HG02981 (cell line): Measurements from ENCODE around the gene PPP1R3A.
"Not testable (repeated sequence)": the region's sequence is repeated elsewhere in the genome, so short reads cannot be mapped to it uniquely, and the experiment has no call there.

Source experiments
- ATAC-seq: cut with Tn5 transposase; IDR thresholded peaks from one replicate; pipeline ENCODE4 v1.9.1; 2021; ENCODE audit warnings: mild to moderate bottlenecking, moderate library complexity; ENCODE audit not compliant: unreplicated experiment

Gene PPP1R3A

GRCh38 chr7:113918946-113919345 is at the start of gene PPP1R3A:
TSS of gene PPP1R3A (minus strand) at chr7:113919009. CDS start at chr7:113918996, 13 bp downstream.
- ATAC-seq = no peak

GRCh38 chr7:113963356-113963755 is 44.5 kb upstream of the PPP1R3A start:
- ATAC-seq = no peak

- ATAC-seq = no peak
These were observed 41.1 kb upstream of the PPP1R3A start for GRCh38 chr7:113959910-113960309.

- no peak for ATAC-seq
These were observed 36.3 kb upstream of the PPP1R3A start for GRCh38 chr7:113955157-113955556.

DNA sequence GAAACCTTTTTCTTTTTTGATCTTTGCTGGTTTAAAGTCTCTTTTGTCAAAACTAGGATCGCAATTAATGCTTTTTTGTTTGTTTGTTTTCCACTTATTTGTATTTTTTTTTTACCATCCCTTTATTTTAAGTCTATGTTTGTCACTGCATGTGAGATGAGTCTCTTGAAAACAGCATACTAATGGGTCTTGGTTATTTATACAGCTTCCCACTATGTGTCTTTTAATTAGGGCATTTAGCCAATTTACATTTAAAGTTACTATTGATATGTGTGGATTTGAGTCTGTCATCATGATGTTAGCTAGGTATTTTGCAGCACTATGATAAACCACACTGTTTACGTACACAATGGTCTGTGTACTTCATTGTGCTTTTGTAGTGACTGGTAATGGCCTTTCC is 34.7 kb upstream of the PPP1R3A start:
- ATAC-seq = no peak

- ATAC-seq = no peak
These were observed 26.5 kb upstream of the PPP1R3A start for GRCh38 chr7:113945018-113945938.

- ATAC-seq = no peak
These were observed 18.2 kb upstream of the PPP1R3A start for GRCh38 chr7:113936982-113937381.

- ATAC-seq = no peak
These were observed 17.7 kb upstream of the PPP1R3A start for GRCh38 chr7:113936535-113936934.

GRCh38 chr7:113929389-113929788 is 10.6 kb upstream of the PPP1R3A start:
- not testable (repeated sequence) for ATAC-seq

GRCh38 chr7:113928112-113928511 is 9.3 kb upstream of the PPP1R3A start:
- ATAC-seq = no peak

DNA sequence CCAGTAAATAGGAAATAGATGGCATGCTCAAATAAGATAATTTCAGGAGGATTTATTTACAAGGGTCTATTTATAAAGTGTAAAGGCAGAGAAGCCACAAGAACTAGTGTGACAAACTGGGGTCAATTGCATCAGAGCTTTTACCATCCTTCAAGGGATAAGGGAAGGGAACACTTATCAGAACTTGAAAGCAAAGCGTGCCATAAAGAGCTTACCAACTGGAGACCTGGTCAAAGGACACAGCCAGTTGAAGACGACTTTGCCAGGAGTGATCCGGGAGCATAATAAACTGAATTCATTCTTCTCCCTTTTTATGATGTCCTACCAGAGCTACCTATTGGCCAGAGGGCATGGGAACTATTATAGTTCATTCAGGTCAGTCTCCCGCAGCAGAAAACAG is 3.2 kb upstream of the PPP1R3A start:
- ATAC-seq = no peak

DNA sequence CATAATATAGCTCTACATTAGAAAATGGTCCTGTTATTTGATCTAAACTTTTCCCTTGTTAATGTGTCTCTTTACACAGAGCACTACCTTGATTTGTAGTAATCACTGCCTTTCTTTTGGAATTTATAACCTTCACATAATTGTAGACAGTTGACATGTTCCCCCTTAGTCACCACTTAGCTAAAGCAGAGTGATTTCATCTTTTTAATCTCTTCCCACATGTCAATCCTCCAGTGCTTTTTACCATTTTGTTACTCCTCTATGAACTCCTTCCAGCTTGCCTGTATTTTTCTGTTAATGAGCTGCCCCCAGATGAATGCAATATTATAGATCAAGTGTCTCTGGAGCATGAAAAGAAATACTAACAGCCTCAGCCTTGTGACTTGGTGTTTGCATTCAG is 2.6 kb upstream of the PPP1R3A start:
- ATAC-seq = no peak

DNA sequence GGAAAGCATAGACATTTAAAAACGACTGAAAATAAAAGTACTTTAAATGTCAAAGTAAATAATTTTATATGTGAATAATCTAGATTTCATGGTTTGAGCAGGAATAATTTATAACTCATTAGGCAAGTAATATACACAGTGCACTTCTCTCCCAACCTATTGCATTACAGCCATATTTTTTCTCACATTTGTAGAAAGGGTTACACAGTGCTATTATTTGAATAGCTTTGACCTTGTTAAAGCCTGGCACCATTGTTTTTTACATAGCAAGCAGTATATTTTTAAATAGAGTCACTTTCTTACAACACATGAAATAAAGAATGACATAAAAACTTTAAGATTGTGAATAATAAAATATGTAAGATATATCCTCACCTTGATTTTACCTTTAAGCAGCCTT is 969 bp downstream of the PPP1R3A start:
- no peak for ATAC-seq

- ATAC-seq = no peak
These were observed 2.9 kb downstream of the PPP1R3A start for GRCh38 chr7:113915956-113916355.

- no peak for ATAC-seq
These were observed 5.9 kb downstream of the PPP1R3A start for GRCh38 chr7:113912876-113913275.

- no peak for ATAC-seq
These were observed 11.2 kb downstream of the PPP1R3A start for GRCh38 chr7:113907617-113908016.

DNA sequence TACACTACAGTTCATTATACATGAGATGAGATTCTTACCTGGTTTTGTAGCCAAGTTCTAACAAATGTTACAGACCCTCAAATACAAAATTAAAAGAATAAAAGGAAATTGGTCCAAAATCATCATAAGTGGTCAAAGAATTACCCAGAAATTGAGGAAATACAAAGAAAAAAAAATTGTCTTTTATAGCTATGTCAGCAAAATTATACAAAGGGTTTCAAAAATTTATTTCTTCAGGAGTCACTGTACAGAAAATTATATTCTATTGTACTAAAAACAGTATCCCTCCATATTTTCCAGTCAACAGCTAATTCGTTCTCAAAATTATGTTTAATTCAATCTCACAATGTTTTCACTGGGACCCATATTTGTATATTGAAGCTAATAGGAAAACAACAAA is 14.3 kb downstream of the PPP1R3A start:
- no peak for ATAC-seq

DNA sequence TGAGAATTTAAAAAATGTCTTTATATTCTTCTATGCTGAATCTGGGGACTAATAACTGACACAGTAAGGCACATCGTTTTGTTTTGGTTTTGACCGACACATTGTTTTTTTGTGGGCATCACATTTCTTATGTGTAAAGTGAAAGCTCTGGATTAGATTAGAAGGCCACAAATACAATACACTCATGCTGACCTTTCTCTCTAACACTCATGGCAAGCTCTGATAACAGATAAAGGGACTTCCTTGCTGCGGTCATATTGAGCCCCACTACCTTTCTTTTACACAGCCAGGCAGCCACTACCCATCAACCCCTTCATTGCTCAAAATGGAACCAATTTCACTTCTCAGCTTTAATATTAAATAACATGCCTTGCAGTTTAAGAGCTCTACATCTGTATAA is 26.0 kb downstream of the PPP1R3A start:
- ATAC-seq = no peak

- ATAC-seq = no peak
These were observed 27.0 kb downstream of the PPP1R3A start for GRCh38 chr7:113891828-113892227.

- no peak for ATAC-seq
These were observed 27.8 kb downstream of the PPP1R3A start for GRCh38 chr7:113891031-113891350.

- ATAC-seq = no peak
These were observed 28.3 kb downstream of the PPP1R3A start for GRCh38 chr7:113890331-113891030.

DNA sequence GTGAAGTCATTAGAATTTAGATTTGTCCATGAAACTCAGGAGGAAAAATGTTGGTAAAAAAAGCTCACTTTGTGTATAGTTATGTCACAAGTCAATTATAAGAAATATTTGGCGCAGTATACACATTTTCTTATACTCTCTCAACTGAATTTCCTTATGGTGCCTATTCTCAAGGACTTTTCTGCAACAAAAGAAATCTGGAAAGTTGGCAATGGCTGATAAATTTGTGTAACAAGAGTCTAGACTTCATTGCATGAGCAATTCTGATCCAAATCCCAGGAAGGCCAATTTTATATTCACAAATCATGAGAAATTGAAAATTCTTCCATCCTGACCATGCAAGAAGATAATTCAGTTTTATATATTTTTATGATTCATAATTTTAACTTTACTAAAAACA is 35.7 kb downstream of the PPP1R3A start:
- no peak for ATAC-seq
